T-helper 2 cell treated with Interferon-gamma antibody and Interleukin-4, amounts not matched to agents 100 ng/mL and 5 ng/mL, for 36 hours (primary cell): ENCODE results near the gene SMTNL2. TPM values are rescaled to one million over a fixed set of nuclear protein-coding genes. Genes with fewer than 3 reads are reported as not detected.
"Not testable (repeated sequence)": the region's sequence is repeated elsewhere in the genome, so short reads cannot be mapped to it uniquely, and the experiment has no call there.

Experiments
- intact Hi-C: fragments of 100-400 bp; cut with micrococcal nuclease; formaldehyde crosslinking; loops from one replicate; pipeline ENCODE4 v1.15.1; 2023
- total RNA-seq: library from RNA; stranded (reverse); gene quantifications from 2 replicates; pipeline ENCODE4 v1.2.3, GENCODE V29; 2022

The SMTNL2 gene
- total RNA-seq, 1 donor from 2014 or later = not detected

- intact Hi-C loops = no loop called here
Observed at GRCh38 chr17:4631431-4631830, 47.1 kb downstream of the SMTNL2 start.

GRCh38 chr17:4631836-4632580, 47.7 kb downstream of the SMTNL2 start:
- intact Hi-C loops = no loop called here

- intact Hi-C loops = no loop called here
Observed at GRCh38 chr17:4632581-4632920, 48.2 kb downstream of the SMTNL2 start.

GRCh38 chr17:4633643-4634042, 49.3 kb downstream of the SMTNL2 start:
- intact Hi-C loops = no loop called here

GRCh38 chr17:4634976-4635375, 50.6 kb downstream of the SMTNL2 start:
- intact Hi-C loops = no loop called here

- intact Hi-C loops = no loop called here
Observed at GRCh38 chr17:4635823-4636375, 51.6 kb downstream of the SMTNL2 start.

GRCh38 chr17:4636474-4637100, 52.3 kb downstream of the SMTNL2 start:
- intact Hi-C loops = no loop called here

- intact Hi-C loops = not testable (repeated sequence)
Observed at GRCh38 chr17:4638766-4639165, 54.4 kb downstream of the SMTNL2 start.

- intact Hi-C loops = loop anchor here (10.0 kb wide), 1 partner anchor 145 kb away; the partner anchor contains the start of genes GLTPD2 and VMO1
Observed at GRCh38 chr17:4639301-4640059, 55.2 kb downstream of the SMTNL2 start.

- intact Hi-C loops = loop anchor here (10.0 kb wide), 1 partner anchor 144 kb away; the partner anchor contains the start of genes GLTPD2 and VMO1
Observed at GRCh38 chr17:4640569-4641188, 56.4 kb downstream of the SMTNL2 start.

- intact Hi-C loops = loop anchor here (10.0 kb wide), 1 partner anchor 143 kb away; the partner anchor contains the start of genes GLTPD2 and VMO1
Observed at GRCh38 chr17:4641297-4642195, 57.2 kb downstream of the SMTNL2 start, which contains the start of gene ALOX15. ALOX15 (minus strand) TSS chr17:4641678; CDS start chr17:4641651, 27 bp downstream.

GRCh38 chr17:4642286-4642685, 58.0 kb downstream of the SMTNL2 start:
- intact Hi-C loops = loop anchor here (10.0 kb wide), 1 partner anchor 143 kb away; the partner anchor contains the start of genes GLTPD2 and VMO1

GRCh38 chr17:4643676-4644075, 59.3 kb downstream of the SMTNL2 start:
- intact Hi-C loops = loop anchor here (10.0 kb wide), 1 partner anchor 141 kb away; the partner anchor contains the start of genes GLTPD2 and VMO1

GRCh38 chr17:4645642-4646041, 61.3 kb downstream of the SMTNL2 start:
- intact Hi-C loops = loop anchor here (10.0 kb wide), 1 partner anchor 139 kb away; the partner anchor contains the start of genes GLTPD2 and VMO1

GRCh38 chr17:4648741-4649140, 64.4 kb downstream of the SMTNL2 start:
- intact Hi-C loops = loop anchor here (10.0 kb wide), 1 partner anchor 136 kb away; the partner anchor contains the start of genes GLTPD2 and VMO1

GRCh38 chr17:4652997-4653396, 68.7 kb downstream of the SMTNL2 start:
- intact Hi-C loops = no loop called here

- intact Hi-C loops = not testable (repeated sequence)
Observed at GRCh38 chr17:4655933-4656332, 71.6 kb downstream of the SMTNL2 start.

- intact Hi-C loops = no loop called here
Observed at GRCh38 chr17:4657678-4658077, 73.3 kb downstream of the SMTNL2 start.
